Neutrophil (primary cell): ENCODE data around the gene SKAP1.

Source experiments
- H3K27ac ChIP-seq: fragments of 200-600 bp; sonication (generic); 2 replicates; pipeline ENCODE4 v1.5.1; 2016; ENCODE audit warnings: mild to moderate bottlenecking, moderate library complexity
- H3K27me3 ChIP-seq: fragments of 200-600 bp; sonication (generic); 2 replicates; pipeline ENCODE4 v1.6.0; 2016; ENCODE audit warnings: mild to moderate bottlenecking
- H3K36me3 ChIP-seq: fragments of 200-600 bp; sonication (generic); 2 replicates; pipeline ENCODE4 v1.5.1; 2017
- H3K4me1 ChIP-seq, 2 experiments: fragments of 200-600 bp in 1 of 2; sonication (generic) in 1 of 2; 1 replicate in 1 of 2; 2 replicates in 1 of 2; pipeline versions ENCODE4 v1.5.1 to v1.6.1; 2013 to 2016; ENCODE audit warnings: low read depth in 1 of 2, low read length in 1 of 2, mild to moderate bottlenecking in 1 of 2, moderate library complexity in 1 of 2; ENCODE audit not compliant: control insufficient read depth in 1 of 2, insufficient read depth in 1 of 2
- H3K4me3 ChIP-seq, 2 experiments: fragments of 200-600 bp in 1 of 2; sonication (generic) in 1 of 2; 1 replicate in 1 of 2; 2 replicates in 1 of 2; pipeline ENCODE4 v1.5.1; 2013 to 2016; ENCODE audit warnings: low read depth in 1 of 2, low read length in 1 of 2, mild to moderate bottlenecking in 1 of 2, moderate library complexity in 1 of 2
- H3K9me3 ChIP-seq: fragments of 200-600 bp; sonication (generic); 2 replicates; pipeline ENCODE4 v1.5.1; 2016
- TF ChIP-seq, protein P1 (sequence below): fragments of 200-600 bp; sonication (generic); IDR thresholded peaks from 2 replicates; pipeline ENCODE4 v1.5.1; 2016; ENCODE audit warnings: antibody characterized with exemption

SKAP1 gene

DNA sequence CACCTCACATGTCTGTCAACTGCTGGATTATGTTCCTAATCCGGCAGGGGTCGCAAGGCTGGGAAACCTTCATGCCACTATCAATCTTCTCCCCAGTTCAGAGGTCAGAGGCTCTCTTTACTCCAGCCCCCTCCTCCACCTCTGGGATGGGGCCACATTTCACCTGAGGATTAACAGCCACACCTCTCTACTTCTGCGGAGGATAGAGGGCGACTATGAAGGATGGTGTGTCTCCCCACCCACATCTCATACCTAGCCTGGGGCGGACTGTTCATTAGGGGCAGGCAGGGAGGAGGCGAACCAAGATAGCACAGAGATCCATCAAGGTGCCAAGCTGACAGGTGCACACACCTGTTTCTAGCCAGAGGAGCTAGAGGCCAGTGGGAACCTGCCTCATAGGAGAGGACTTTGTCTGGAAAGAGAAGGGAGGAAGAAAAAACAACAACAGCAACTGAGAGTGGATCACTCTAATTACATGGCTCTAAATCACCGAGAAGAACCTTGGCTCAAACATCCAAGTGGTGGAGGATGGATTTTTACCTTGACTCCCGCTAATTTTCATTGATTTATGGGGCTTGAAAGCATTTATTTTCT lies 41.9 kb upstream of the SKAP1 start:
- H3K27ac ChIP-seq = no peak overlapping the region
- TF ChIP-seq, protein P1, sequence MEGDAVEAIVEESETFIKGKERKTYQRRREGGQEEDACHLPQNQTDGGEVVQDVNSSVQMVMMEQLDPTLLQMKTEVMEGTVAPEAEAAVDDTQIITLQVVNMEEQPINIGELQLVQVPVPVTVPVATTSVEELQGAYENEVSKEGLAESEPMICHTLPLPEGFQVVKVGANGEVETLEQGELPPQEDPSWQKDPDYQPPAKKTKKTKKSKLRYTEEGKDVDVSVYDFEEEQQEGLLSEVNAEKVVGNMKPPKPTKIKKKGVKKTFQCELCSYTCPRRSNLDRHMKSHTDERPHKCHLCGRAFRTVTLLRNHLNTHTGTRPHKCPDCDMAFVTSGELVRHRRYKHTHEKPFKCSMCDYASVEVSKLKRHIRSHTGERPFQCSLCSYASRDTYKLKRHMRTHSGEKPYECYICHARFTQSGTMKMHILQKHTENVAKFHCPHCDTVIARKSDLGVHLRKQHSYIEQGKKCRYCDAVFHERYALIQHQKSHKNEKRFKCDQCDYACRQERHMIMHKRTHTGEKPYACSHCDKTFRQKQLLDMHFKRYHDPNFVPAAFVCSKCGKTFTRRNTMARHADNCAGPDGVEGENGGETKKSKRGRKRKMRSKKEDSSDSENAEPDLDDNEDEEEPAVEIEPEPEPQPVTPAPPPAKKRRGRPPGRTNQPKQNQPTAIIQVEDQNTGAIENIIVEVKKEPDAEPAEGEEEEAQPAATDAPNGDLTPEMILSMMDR = no peak

DNA sequence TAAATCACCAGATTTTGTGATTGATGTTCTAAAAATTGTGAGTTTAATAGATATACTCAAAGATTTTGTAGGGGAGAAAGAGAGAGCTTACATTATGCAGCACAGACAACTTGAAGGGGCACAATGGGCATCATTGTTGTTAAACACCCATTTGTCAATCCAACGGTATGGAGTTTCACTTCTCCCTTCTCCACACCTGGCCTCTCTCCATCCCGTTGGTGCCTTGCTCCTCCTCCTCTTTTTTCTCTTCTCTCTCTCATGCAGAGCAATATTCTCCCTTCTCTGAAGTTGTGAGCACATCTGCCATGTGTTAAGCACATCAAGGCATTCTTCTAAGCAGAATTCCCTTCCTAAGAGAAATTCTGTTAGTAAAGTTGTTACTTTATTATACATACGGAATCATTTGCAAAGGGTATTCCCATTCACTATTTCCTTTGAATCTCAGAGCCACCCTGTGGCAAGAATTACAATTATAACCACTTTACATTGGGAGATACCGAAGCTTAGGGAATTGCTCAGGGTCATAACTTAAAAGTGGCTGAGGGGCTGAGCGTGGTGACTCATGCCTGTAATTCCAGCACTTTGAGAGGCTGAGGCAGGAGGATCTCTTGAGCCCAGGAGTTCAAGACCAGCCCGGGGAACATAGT lies 40.5 kb upstream of the SKAP1 start:
- H3K27me3 ChIP-seq = peaks cover 43% of the 10 kb centered on the region
- H3K27ac ChIP-seq = no peak overlapping the region
- TF ChIP-seq, protein P1 = no peak
- no peak overlapping the region for H3K4me3 ChIP-seq
- H3K4me1 ChIP-seq = no peaks in the 10 kb centered on the region
- H3K9me3 ChIP-seq = no peaks in the 10 kb centered on the region
- H3K36me3 ChIP-seq = no peaks in the 10 kb centered on the region

More for the DNA sequence above, 41.9 kb upstream of the SKAP1 start:
- Histone ChIP-seq H3K9me3 (no peaks in the 10 kb centered on the region), H3K4me3 (no peak overlapping the region), H3K27me3 (peaks cover 42% of the 10 kb centered on the region), H3K4me1 (no peaks in the 10 kb centered on the region), H3K36me3 (no peaks in the 10 kb centered on the region)

DNA sequence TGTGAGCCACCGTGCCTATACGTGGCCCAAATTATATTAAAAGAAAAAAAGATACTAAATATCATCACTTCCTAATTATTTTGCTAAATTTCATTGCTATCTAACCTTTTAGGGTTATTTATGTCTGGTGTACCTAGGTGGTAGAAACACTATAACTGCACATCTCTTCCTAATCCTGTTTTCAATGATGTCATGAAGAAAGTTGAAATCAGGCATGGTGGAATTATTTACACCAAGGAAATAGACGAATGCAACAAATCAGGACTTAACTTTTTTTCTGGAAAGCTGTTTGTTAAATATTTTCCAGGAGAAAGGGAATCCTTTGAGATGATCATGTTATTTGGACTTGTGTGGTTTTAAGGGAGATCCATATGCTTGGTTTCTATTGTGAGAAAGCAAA lies 39.2 kb upstream of the SKAP1 start:
- TF ChIP-seq, protein P1 = no peak
- no peaks in the 10 kb centered on the region for H3K36me3 ChIP-seq
- no peak overlapping the region for H3K27ac ChIP-seq
- H3K4me1 ChIP-seq = no peaks in the 10 kb centered on the region
- H3K9me3 ChIP-seq = no peaks in the 10 kb centered on the region
- no peak overlapping the region for H3K4me3 ChIP-seq
- H3K27me3 ChIP-seq = peaks cover 52% of the 10 kb centered on the region

DNA sequence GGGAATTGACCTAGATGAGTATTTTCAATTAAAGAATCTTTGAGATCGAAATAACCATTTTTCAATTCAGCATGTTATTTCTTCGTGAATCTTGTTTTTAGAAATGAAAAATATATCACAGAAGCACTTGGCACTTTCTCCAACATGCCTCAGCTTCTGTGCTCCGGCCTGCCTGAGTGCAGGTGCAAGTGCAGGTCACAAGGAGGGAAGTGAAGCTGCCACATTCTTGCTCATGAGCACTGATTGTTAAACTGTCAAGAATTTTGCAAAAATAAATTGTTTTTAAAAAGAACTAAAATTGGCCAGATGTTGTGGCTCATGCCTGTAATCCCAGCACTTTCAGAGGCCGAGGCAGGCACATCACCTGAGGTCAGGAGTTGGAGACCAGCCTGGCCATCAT lies 38.3 kb upstream of the SKAP1 start:
- no peaks in the 10 kb centered on the region for H3K36me3 ChIP-seq
- H3K4me3 ChIP-seq = no peak overlapping the region
- TF ChIP-seq, protein P1 = no peak
- H3K27ac ChIP-seq = no peak overlapping the region
- H3K27me3 ChIP-seq = peaks cover 62% of the 10 kb centered on the region
- no peaks in the 10 kb centered on the region for H3K4me1 ChIP-seq
- H3K9me3 ChIP-seq = no peaks in the 10 kb centered on the region

DNA sequence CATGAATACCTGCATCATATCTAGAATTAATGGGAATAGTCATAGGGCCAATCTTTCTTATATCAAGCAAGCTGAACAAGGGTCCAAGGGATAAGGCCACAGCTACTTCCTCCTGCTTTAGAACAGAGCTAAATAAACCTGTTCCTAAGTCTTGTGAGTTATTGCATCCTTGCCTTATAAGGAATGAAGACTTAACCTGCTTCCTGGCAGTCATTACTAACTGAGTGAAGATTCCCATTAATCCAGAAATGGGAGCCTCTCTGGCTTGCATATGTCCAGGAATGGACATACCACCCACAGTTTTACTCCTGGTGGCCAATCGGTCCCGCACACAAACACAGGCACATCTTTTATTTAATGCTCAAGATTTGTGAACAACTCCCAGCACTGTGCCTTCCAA lies 35.9 kb upstream of the SKAP1 start:
- TF ChIP-seq, protein P1 = no peak
- no peaks in the 10 kb centered on the region for H3K9me3 ChIP-seq
- no peak overlapping the region for H3K27ac ChIP-seq
- no peaks in the 10 kb centered on the region for H3K36me3 ChIP-seq
- no peak overlapping the region for H3K4me3 ChIP-seq
- no peaks in the 10 kb centered on the region for H3K4me1 ChIP-seq
- H3K27me3 ChIP-seq = peaks cover 64% of the 10 kb centered on the region
